ENCODE results near the gene SLC12A8. TPM values are rescaled to one million over a fixed set of nuclear protein-coding genes. Genes with fewer than 3 reads are reported as not detected.

Gene SLC12A8
- total RNA-seq, 1 donor from 2014 or later = 13.6 TPM

DNA sequence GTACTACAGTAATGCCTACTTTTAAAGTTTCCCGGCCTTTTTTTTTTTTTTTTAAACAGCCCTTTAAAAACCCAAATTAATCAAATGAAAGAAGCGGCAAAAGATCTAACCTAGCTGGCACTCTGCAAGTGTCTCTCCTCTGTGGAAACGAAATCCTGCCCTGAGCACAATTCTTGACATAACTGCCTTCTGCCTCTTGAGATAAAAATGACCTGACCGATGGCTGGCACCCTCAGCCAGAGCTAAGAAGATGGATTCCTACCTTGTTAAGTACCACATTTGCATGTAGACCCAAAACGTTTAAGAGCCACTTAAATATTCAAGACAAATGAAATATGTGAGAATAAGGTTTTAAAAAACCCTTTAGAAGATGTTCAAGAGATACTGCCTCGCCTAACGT lies 16.6 kb upstream of the SLC12A8 start:
- no peak for TF ChIP-seq CTCF (IDR thresholded peaks at IDR 0.05; ENCODE audit: insufficient read depth, low read length, poor library complexity, severe bottlenecking)
- Histone ChIP-seq H3K4me3 (ENCODE audit: low read depth, low read length) (no peak overlapping the region), H3K36me3 (ENCODE audit: control insufficient read depth, insufficient read depth, low read length) (no peaks in the 10 kb centered on the region), H3K27me3 (ENCODE audit: control insufficient read depth, insufficient read depth, low read length) (no peaks in the 10 kb centered on the region)
- no peak for DNase-seq (ENCODE audit: low read depth)

- no peak for DNase-seq (ENCODE audit: low read depth)
- no peak for TF ChIP-seq CTCF (IDR thresholded peaks at IDR 0.05; ENCODE audit: insufficient read depth, low read length, poor library complexity, severe bottlenecking)
- Histone ChIP-seq H3K36me3 (ENCODE audit: control insufficient read depth, insufficient read depth, low read length) (no peaks in the 10 kb centered on the region), H3K4me3 (ENCODE audit: low read depth, low read length) (no peak overlapping the region), H3K27me3 (ENCODE audit: control insufficient read depth, insufficient read depth, low read length) (no peaks in the 10 kb centered on the region)
Measured at GRCh38 chr3:125221831-125222230, 9.3 kb upstream of the SLC12A8 start.

DNA sequence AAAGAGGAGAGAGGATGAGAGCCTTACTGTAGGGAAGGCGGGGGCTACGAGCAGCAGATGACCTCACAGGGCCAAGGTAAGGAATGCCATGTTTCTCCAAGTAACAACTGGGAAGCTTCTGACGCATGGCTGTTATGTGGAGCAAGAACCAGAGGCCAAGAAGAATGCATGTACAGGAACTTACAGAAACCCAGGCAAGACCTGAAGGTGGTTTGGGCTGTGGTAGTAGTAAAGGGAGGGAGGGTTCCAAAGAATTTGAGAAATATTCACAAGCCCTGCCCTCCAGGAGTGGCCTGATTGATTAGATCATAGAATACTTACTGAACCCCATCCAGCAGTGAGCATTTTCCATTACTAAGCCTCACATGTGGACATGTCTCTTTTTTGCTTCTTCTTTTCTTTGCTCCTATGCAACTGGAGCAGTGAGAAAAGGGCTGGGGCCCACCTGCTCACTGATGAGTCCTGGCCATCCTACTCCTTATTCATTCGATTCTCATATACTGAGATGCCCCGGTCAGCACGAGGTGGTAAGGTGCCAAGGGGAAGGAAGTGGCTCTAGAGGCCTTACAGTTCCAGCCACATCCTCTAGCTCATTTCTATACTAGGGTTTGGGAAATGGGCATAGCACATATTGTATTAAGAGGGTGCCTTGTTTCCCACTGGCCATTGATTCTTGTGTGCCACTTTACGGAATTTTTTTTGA lies 8.3 kb upstream of the SLC12A8 start:
- Histone ChIP-seq H3K36me3 (ENCODE audit: control insufficient read depth, insufficient read depth, low read length) (no peaks in the 10 kb centered on the region), H3K27me3 (ENCODE audit: control insufficient read depth, insufficient read depth, low read length) (no peaks in the 10 kb centered on the region), H3K4me3 (ENCODE audit: low read depth, low read length) (no peak overlapping the region)
- TF ChIP-seq CTCF (IDR thresholded peaks at IDR 0.05; ENCODE audit: insufficient read depth, low read length, poor library complexity, severe bottlenecking) = no peak
- no peak for DNase-seq (ENCODE audit: low read depth)

GRCh38 chr3:125220183-125220582 lies 7.6 kb upstream of the SLC12A8 start:
- no peak overlapping the region for H3K4me3 ChIP-seq (ENCODE audit: low read depth, low read length)
- H3K36me3 ChIP-seq (ENCODE audit: control insufficient read depth, insufficient read depth, low read length) = no peaks in the 10 kb centered on the region
- DNase-seq (ENCODE audit: low read depth) = no peak
- no peaks in the 10 kb centered on the region for H3K27me3 ChIP-seq (ENCODE audit: control insufficient read depth, insufficient read depth, low read length)
- TF ChIP-seq CTCF (IDR thresholded peaks at IDR 0.05; ENCODE audit: insufficient read depth, low read length, poor library complexity, severe bottlenecking) = no peak

GRCh38 chr3:125219261-125219701 lies 6.7 kb upstream of the SLC12A8 start:
- no peak for DNase-seq (ENCODE audit: low read depth)
- Histone ChIP-seq H3K27me3 (ENCODE audit: control insufficient read depth, insufficient read depth, low read length) (no peaks in the 10 kb centered on the region), H3K4me3 (ENCODE audit: low read depth, low read length) (no peak overlapping the region), H3K36me3 (ENCODE audit: control insufficient read depth, insufficient read depth, low read length) (no peaks in the 10 kb centered on the region)
- TF ChIP-seq CTCF (IDR thresholded peaks at IDR 0.05; ENCODE audit: insufficient read depth, low read length, poor library complexity, severe bottlenecking) = no peak

GRCh38 chr3:125214738-125215137 lies 2.2 kb upstream of the SLC12A8 start:
- no peaks in the 10 kb centered on the region for H3K36me3 ChIP-seq (ENCODE audit: control insufficient read depth, insufficient read depth, low read length)
- TF ChIP-seq CTCF (IDR thresholded peaks at IDR 0.05; ENCODE audit: insufficient read depth, low read length, poor library complexity, severe bottlenecking) = no peak
- no peak for DNase-seq (ENCODE audit: low read depth)

More at GRCh38 chr3:125214738-125215137, 2.2 kb upstream of the SLC12A8 start:
- Histone ChIP-seq H3K27me3 (ENCODE audit: control insufficient read depth, insufficient read depth, low read length) (no peaks in the 10 kb centered on the region), H3K4me3 (ENCODE audit: low read depth, low read length) (no peak overlapping the region)
